ENCODE results near the gene NFATC1. TPM values are rescaled to one million over a fixed set of nuclear protein-coding genes. Genes with fewer than 3 reads are reported as not detected.
A peak's percentile ranks its signal among the peaks of the same experiment; 100 is the strongest.
"Not testable (repeated sequence)": the region's sequence is repeated elsewhere in the genome, so short reads cannot be mapped to it uniquely, and the experiment has no call there.

NFATC1 gene
- total RNA-seq, 1 donor from 2014 or later, result 103 TPM

- intact Hi-C loops (cut with micrococcal nuclease), result no loop called here
- Mint-ChIP-seq H3K4me1 (ENCODE audit: low read depth) (peaks cover 5% of the 10 kb centered on the region), H3K4me3 (no peak overlapping the region), H3K27ac (no peak overlapping the region), H3K9me3 (peaks cover 28% of the 10 kb centered on the region), H3K27me3 (ENCODE audit: insufficient read depth) (no peaks in the 10 kb centered on the region), H3K36me3 (ENCODE audit: low read depth) (peaks cover 42% of the 10 kb centered on the region)
- no peak for DNase-seq (ENCODE audit: low spot score)
Measured at GRCh38 chr18:79493211-79493800, 97.6 kb downstream of the NFATC1 start.

GRCh38 chr18:79493801-79494211, 98.1 kb downstream of the NFATC1 start:
- no peak overlapping the region for H3K4me3 Mint-ChIP-seq
- intact Hi-C loops (cut with micrococcal nuclease), result no loop called here
- H3K9me3 Mint-ChIP-seq, result peaks cover 33% of the 10 kb centered on the region
- H3K4me1 Mint-ChIP-seq (ENCODE audit: low read depth), result peaks cover 5% of the 10 kb centered on the region
- no peaks in the 10 kb centered on the region for H3K27me3 Mint-ChIP-seq (ENCODE audit: insufficient read depth)
- no peak overlapping the region for H3K27ac Mint-ChIP-seq
- H3K36me3 Mint-ChIP-seq (ENCODE audit: low read depth), result peaks cover 46% of the 10 kb centered on the region
- DNase-seq (ENCODE audit: low spot score), result no peak

GRCh38 chr18:79494936-79495335, 99.2 kb downstream of the NFATC1 start:
- Mint-ChIP-seq H3K9me3 (peaks cover 44% of the 10 kb centered on the region), H3K27ac (no peak overlapping the region), H3K36me3 (ENCODE audit: low read depth) (peaks cover 52% of the 10 kb centered on the region), H3K4me1 (ENCODE audit: low read depth) (peaks cover 5% of the 10 kb centered on the region), H3K27me3 (ENCODE audit: insufficient read depth) (no peaks in the 10 kb centered on the region), H3K4me3 (no peak overlapping the region)
- intact Hi-C loops (cut with micrococcal nuclease), result no loop called here
- no peak for DNase-seq (ENCODE audit: low spot score)

- no peak for DNase-seq (ENCODE audit: low spot score)
- H3K36me3 Mint-ChIP-seq (ENCODE audit: low read depth), result peaks cover 57% of the 10 kb centered on the region
- H3K4me1 Mint-ChIP-seq (ENCODE audit: low read depth), result peaks cover 5% of the 10 kb centered on the region
- peaks cover 51% of the 10 kb centered on the region for H3K9me3 Mint-ChIP-seq
- intact Hi-C loops (cut with micrococcal nuclease), result no loop called here
- H3K4me3 Mint-ChIP-seq, result no peak overlapping the region
- no peaks in the 10 kb centered on the region for H3K27me3 Mint-ChIP-seq (ENCODE audit: insufficient read depth)
- H3K27ac Mint-ChIP-seq, result no peak overlapping the region
Measured at GRCh38 chr18:79495591-79496071, 99.9 kb downstream of the NFATC1 start.

- Mint-ChIP-seq H3K36me3 (ENCODE audit: low read depth) (peaks cover 57% of the 10 kb centered on the region), H3K4me1 (ENCODE audit: low read depth) (peaks cover 5% of the 10 kb centered on the region), H3K4me3 (no peak overlapping the region), H3K27me3 (ENCODE audit: insufficient read depth) (no peaks in the 10 kb centered on the region), H3K27ac (no peak overlapping the region), H3K9me3 (peaks cover 51% of the 10 kb centered on the region)
- no peak for DNase-seq (ENCODE audit: low spot score)
- intact Hi-C loops (cut with micrococcal nuclease), result no loop called here
Measured at GRCh38 chr18:79496237-79496977, 100.7 kb downstream of the NFATC1 start.

- no peak for DNase-seq (ENCODE audit: low spot score)
- peaks cover 51% of the 10 kb centered on the region for H3K9me3 Mint-ChIP-seq
- peak overlapping the region; percentile 23 for H3K27ac Mint-ChIP-seq
- H3K27me3 Mint-ChIP-seq (ENCODE audit: insufficient read depth), result no peaks in the 10 kb centered on the region
- H3K36me3 Mint-ChIP-seq (ENCODE audit: low read depth), result peaks cover 56% of the 10 kb centered on the region
- intact Hi-C loops (cut with micrococcal nuclease), result no loop called here
- no peak overlapping the region for H3K4me3 Mint-ChIP-seq
- peaks cover 3% of the 10 kb centered on the region for H3K4me1 Mint-ChIP-seq (ENCODE audit: low read depth)
Measured at GRCh38 chr18:79496978-79497637, 101.4 kb downstream of the NFATC1 start.

- Mint-ChIP-seq H3K27ac (no peak overlapping the region), H3K9me3 (peaks cover 51% of the 10 kb centered on the region)
- intact Hi-C loops (cut with micrococcal nuclease), result no loop called here
Measured at GRCh38 chr18:79497638-79498081, 101.9 kb downstream of the NFATC1 start.

GRCh38 chr18:79498662-79499061, 102.9 kb downstream of the NFATC1 start:
- Mint-ChIP-seq H3K27me3 (ENCODE audit: insufficient read depth) (no peaks in the 10 kb centered on the region), H3K27ac (no peak overlapping the region), H3K36me3 (ENCODE audit: low read depth) (peaks cover 54% of the 10 kb centered on the region), H3K4me1 (ENCODE audit: low read depth) (peaks cover 18% of the 10 kb centered on the region), H3K4me3 (no peak overlapping the region), H3K9me3 (peaks cover 51% of the 10 kb centered on the region)
- intact Hi-C loops (cut with micrococcal nuclease), result no loop called here
- no peak for DNase-seq (ENCODE audit: low spot score)

More at GRCh38 chr18:79497638-79498081, 101.9 kb downstream of the NFATC1 start:
- no peak for DNase-seq (ENCODE audit: low spot score)
- Mint-ChIP-seq H3K27me3 (ENCODE audit: insufficient read depth) (no peaks in the 10 kb centered on the region), H3K36me3 (ENCODE audit: low read depth) (peaks cover 56% of the 10 kb centered on the region), H3K4me1 (ENCODE audit: low read depth) (peaks cover 8% of the 10 kb centered on the region), H3K4me3 (no peak overlapping the region)

- DNase-seq (ENCODE audit: low spot score), result no peak
- Mint-ChIP-seq H3K4me1 (ENCODE audit: low read depth) (peaks cover 28% of the 10 kb centered on the region), H3K36me3 (ENCODE audit: low read depth) (peaks cover 50% of the 10 kb centered on the region), H3K4me3 (no peak overlapping the region), H3K27me3 (ENCODE audit: insufficient read depth) (no peaks in the 10 kb centered on the region), H3K27ac (no peak overlapping the region), H3K9me3 (peaks cover 49% of the 10 kb centered on the region)
- intact Hi-C loops (cut with micrococcal nuclease), result no loop called here
Measured at GRCh38 chr18:79501006-79501405, 105.3 kb downstream of the NFATC1 start.

- intact Hi-C loops (cut with micrococcal nuclease), result loop anchor here (2.0 kb wide), 1 partner anchor 14 kb away; no protein-coding TSS in a partner anchor
- no peak for DNase-seq (ENCODE audit: low spot score)
- H3K27ac Mint-ChIP-seq, result peak overlapping the region; percentile 71
- H3K36me3 Mint-ChIP-seq (ENCODE audit: low read depth), result peaks cover 38% of the 10 kb centered on the region
- H3K4me1 Mint-ChIP-seq (ENCODE audit: low read depth), result peaks cover 45% of the 10 kb centered on the region
- H3K9me3 Mint-ChIP-seq, result peaks cover 32% of the 10 kb centered on the region
- H3K27me3 Mint-ChIP-seq (ENCODE audit: insufficient read depth), result no peaks in the 10 kb centered on the region
- H3K4me3 Mint-ChIP-seq, result no peak overlapping the region
Measured at GRCh38 chr18:79502782-79503181, 107.1 kb downstream of the NFATC1 start.

GRCh38 chr18:79503406-79503805, 107.7 kb downstream of the NFATC1 start:
- intact Hi-C loops (cut with micrococcal nuclease), result loop anchor here (2.0 kb wide), 1 partner anchor 13 kb away; no protein-coding TSS in a partner anchor
- Mint-ChIP-seq H3K27ac (peak overlapping the region; percentile 24), H3K4me3 (no peak overlapping the region), H3K36me3 (ENCODE audit: low read depth) (peaks cover 35% of the 10 kb centered on the region), H3K27me3 (ENCODE audit: insufficient read depth) (no peaks in the 10 kb centered on the region), H3K9me3 (peaks cover 26% of the 10 kb centered on the region), H3K4me1 (ENCODE audit: low read depth) (peaks cover 51% of the 10 kb centered on the region)
- DNase-seq (ENCODE audit: low spot score), result no peak

GRCh38 chr18:79504034-79504433, 108.3 kb downstream of the NFATC1 start:
- H3K27me3 Mint-ChIP-seq (ENCODE audit: insufficient read depth), result no peaks in the 10 kb centered on the region
- H3K9me3 Mint-ChIP-seq, result peaks cover 19% of the 10 kb centered on the region
- peak overlapping the region; percentile 87 for H3K27ac Mint-ChIP-seq
- H3K4me3 Mint-ChIP-seq, result peak overlapping the region; percentile 67
- no peak for DNase-seq (ENCODE audit: low spot score)
- peaks cover 56% of the 10 kb centered on the region for H3K4me1 Mint-ChIP-seq (ENCODE audit: low read depth)
- H3K36me3 Mint-ChIP-seq (ENCODE audit: low read depth), result peaks cover 35% of the 10 kb centered on the region
- intact Hi-C loops (cut with micrococcal nuclease), result no loop called here

GRCh38 chr18:79504495-79504894, 108.8 kb downstream of the NFATC1 start:
- peak overlapping the region; percentile 67 for H3K4me3 Mint-ChIP-seq
- DNase-seq (ENCODE audit: low spot score); H3K27me3 Mint-ChIP-seq (ENCODE audit: insufficient read depth); intact Hi-C loops (cut with micrococcal nuclease): not testable (repeated sequence)
- H3K27ac Mint-ChIP-seq, result peak overlapping the region; percentile 87
- peaks cover 31% of the 10 kb centered on the region for H3K36me3 Mint-ChIP-seq (ENCODE audit: low read depth)
- H3K4me1 Mint-ChIP-seq (ENCODE audit: low read depth), result peaks cover 56% of the 10 kb centered on the region
- peaks cover 15% of the 10 kb centered on the region for H3K9me3 Mint-ChIP-seq

All from activated T-helper 1 cell treated with anti-CD3 and anti-CD28 coated beads, Interleukin-12 subunit alpha, Interleukin-12 subunit beta, Interleukin-2, Interleukin-4 antibody, amounts not matched to agents 30 ng/mL and 10 ng/mL and 1 ng/mL, durations not matched to agents 14 hours and 24 hours and 36 hours (primary cell).